H1 (cell line): ENCODE measurements around the gene ATOH7. TPM values are rescaled to one million over a fixed set of nuclear protein-coding genes. Genes with fewer than 3 reads are reported as not detected.

Experiments used
- ASH2L ChIP-seq: fragments of 200-600, 300-600 bp; sonication (generic); IDR thresholded peaks from one replicate; pipeline ENCODE4 v1.7.1; 2017; ENCODE audit warnings: low read length
- CHD2 ChIP-seq: IDR thresholded peaks from 2 replicates; pipeline ENCODE4 v1.6.1; 2012; ENCODE audit warnings: low read length, improper control_type of control experiment
- EP300 ChIP-seq, 2 experiments: IDR thresholded peaks; 1 replicate in 1 of 2; 2 replicates in 1 of 2; pipeline ENCODE4 v1.6.1; 2011 to 2012; ENCODE audit warnings: low read depth in 2 of 2, low read length in 2 of 2, mild to moderate bottlenecking in 2 of 2, borderline replicate concordance in 1 of 2, inconsistent platforms in 1 of 2, moderate library complexity in 1 of 2
- FOSL1 ChIP-seq: IDR thresholded peaks from 2 replicates; pipeline ENCODE4 v1.6.1; 2011; ENCODE audit warnings: mild to moderate bottlenecking, low read depth, low read length, moderate library complexity; ENCODE audit not compliant: insufficient read depth
- GABPA ChIP-seq: IDR thresholded peaks from 2 replicates; pipeline ENCODE4 v1.6.1; 2011; ENCODE audit warnings: mild to moderate bottlenecking, low read length, moderate library complexity, borderline replicate concordance; ENCODE audit not compliant: insufficient read depth
- HDAC2 ChIP-seq, 2 experiments: fragments of 300-600 bp in 1 of 2; sonication (generic) in 1 of 2; IDR thresholded peaks; 2 replicates each; pipeline ENCODE4 v1.6.1; 2011 to 2012; ENCODE audit warnings: low read depth in 2 of 2, low read length in 2 of 2, mild to moderate bottlenecking in 2 of 2, moderate library complexity in 2 of 2, borderline replicate concordance in 1 of 2, inconsistent platforms in 1 of 2
- KDM1A ChIP-seq: fragments of 200-600, 300-600 bp; sonication (generic); IDR thresholded peaks from 2 replicates; pipeline ENCODE4 v1.7.1; 2016; ENCODE audit warnings: mild to moderate bottlenecking, low read length, borderline replicate concordance
- NRF1 ChIP-seq: IDR thresholded peaks from 2 replicates; pipeline ENCODE4 v1.6.1; 2011; ENCODE audit warnings: mild to moderate bottlenecking, low read depth, low read length, improper control_type of control experiment
- PHF8 ChIP-seq: fragments of 200-600 bp; sonication (generic); conservative IDR thresholded peaks from 2 replicates; pipeline ENCODE4 v1.7.1; 2012; ENCODE audit warnings: low read depth, mild to moderate bottlenecking, inconsistent platforms, low read length, moderate library complexity
- POLR2A ChIP-seq, 2 experiments: IDR thresholded peaks; 1 replicate in 1 of 2; 2 replicates in 1 of 2; pipeline ENCODE4 v1.6.1; 2011; ENCODE audit warnings: low read depth in 2 of 2, low read length in 2 of 2, mild to moderate bottlenecking in 2 of 2; ENCODE audit errors: control extremely low read depth in 1 of 2
- RBBP5 ChIP-seq: IDR thresholded peaks from 2 replicates; pipeline ENCODE4 v1.7.1; 2012; ENCODE audit warnings: low read depth, mild to moderate bottlenecking, inconsistent platforms, low read length, moderate library complexity, borderline replicate concordance
- RFX5 ChIP-seq: IDR thresholded peaks from 2 replicates; pipeline ENCODE4 v1.6.1; 2011; ENCODE audit warnings: low read depth, low read length, improper control_type of control experiment, borderline replicate concordance
- RXRA ChIP-seq: IDR thresholded peaks from 2 replicates; pipeline ENCODE4 v1.6.1; 2011; ENCODE audit warnings: low read depth, mild to moderate bottlenecking, low read length, moderate library complexity; ENCODE audit not compliant: insufficient read depth
- SIN3A ChIP-seq, 2 experiments: IDR thresholded peaks in 1 of 2; conservative IDR thresholded peaks in 1 of 2; 2 replicates each; pipeline ENCODE4 v1.6.1; 2011 to 2012; ENCODE audit warnings: low read length in 2 of 2, improper control_type of control experiment in 1 of 2, low read depth in 1 of 2, mild to moderate bottlenecking in 1 of 2
- SIRT6 ChIP-seq: IDR thresholded peaks from one replicate; pipeline ENCODE4 v1.7.1; 2012; ENCODE audit warnings: low read length, inconsistent platforms
- SP1 ChIP-seq: IDR thresholded peaks from 2 replicates; pipeline ENCODE4 v1.6.1; 2011; ENCODE audit warnings: low read depth, low read length
- SRF ChIP-seq: IDR thresholded peaks from 2 replicates; pipeline ENCODE4 v1.6.1; 2011; ENCODE audit warnings: mild to moderate bottlenecking, low read depth, low read length, moderate library complexity
- TAF1 ChIP-seq: IDR thresholded peaks from 2 replicates; pipeline ENCODE4 v1.6.1; 2011; ENCODE audit warnings: mild to moderate bottlenecking, low read depth, low read length
- TBP ChIP-seq: IDR thresholded peaks from 2 replicates; pipeline ENCODE4 v1.6.1; 2011; ENCODE audit warnings: low read depth, low read length, improper control_type of control experiment
- YY1 ChIP-seq: IDR thresholded peaks from 2 replicates; pipeline ENCODE4 v1.6.1; 2011; ENCODE audit warnings: low read depth, mild to moderate bottlenecking, low read length
- ZNF274 ChIP-seq: IDR thresholded peaks from 2 replicates; pipeline ENCODE4 v1.7.0; 2012; ENCODE audit warnings: low read length, borderline replicate concordance; ENCODE audit errors: extremely low read depth
- polyA plus RNA-seq, 7 experiments: library from polyadenylated mRNA; depleted of rRNA in 3 of 7; stranded (reverse) in 5 of 7; unstranded in 2 of 7; fragments of >200 nt in 5 of 7; fragments of 200-250 nt in 2 of 7; gene quantifications; 1 replicate in 5 of 7; 2 replicates in 1 of 7; 4 replicates in 1 of 7; pipeline versions ENCODE4 v1.2.1 to v1.2.3, GENCODE V29; 2011 to 2013; ENCODE audit warnings: missing spikeins in 2 of 7, mixed read lengths in 2 of 7
- total RNA-seq: library from RNA; stranded (reverse); fragmentation: NEBNext Ultra II Directional; extraction: Animal tissue kit (Norgen Biotek cat#: 25700); gene quantifications from 2 replicates; pipeline ENCODE4 v1.2.1, GENCODE V29; 2021
- TF ChIP-seq, protein P1 (sequence below): IDR thresholded peaks from 2 replicates; pipeline ENCODE4 v1.6.1; 2012; ENCODE audit warnings: inconsistent platforms
- TF ChIP-seq, protein P2 (sequence below): IDR thresholded peaks from 2 replicates; pipeline ENCODE4 v1.6.1; 2012; ENCODE audit warnings: inconsistent platforms

ATOH7 gene
- total and polyA plus RNA-seq, 2 of the 8 experiments (the other 6 are each of a cell fraction or from before 2014, with no cell fraction given): 0.39 to 1.0 TPM

GRCh38 chr10:68231106-68231816 lies 652 bp downstream of the ATOH7 start (continued):
- no peak for TF ChIP-seq SIN3A (conservative IDR thresholded peaks at IDR 0.05 in 1 of 2, IDR thresholded peaks at IDR 0.05 in 1 of 2; ENCODE audit: low read depth in 1 of 2, low read length in 2 of 2)
- TF ChIP-seq RXRA: no peak
- TF ChIP-seq FOSL1: no peak
- peak; percentile 97 for TF ChIP-seq RBBP5
- no peak for TF ChIP-seq SRF
- TF ChIP-seq CHD2: no peak
- TF ChIP-seq TAF1: peak; percentile 78
- TF ChIP-seq, protein P1, sequence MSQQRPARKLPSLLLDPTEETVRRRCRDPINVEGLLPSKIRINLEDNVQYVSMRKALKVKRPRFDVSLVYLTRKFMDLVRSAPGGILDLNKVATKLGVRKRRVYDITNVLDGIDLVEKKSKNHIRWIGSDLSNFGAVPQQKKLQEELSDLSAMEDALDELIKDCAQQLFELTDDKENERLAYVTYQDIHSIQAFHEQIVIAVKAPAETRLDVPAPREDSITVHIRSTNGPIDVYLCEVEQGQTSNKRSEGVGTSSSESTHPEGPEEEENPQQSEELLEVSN: peak; percentile 92
- no peak for TF ChIP-seq EP300 (IDR thresholded peaks at IDR 0.05; ENCODE audit: borderline replicate concordance in 1 of 2, low read depth in 2 of 2, low read length in 2 of 2)
- no peak for TF ChIP-seq RFX5
- TF ChIP-seq ZNF274: no peak
- TF ChIP-seq NRF1: peak; percentile 61
- peak; percentile 52; the same call in 1 of the 2 replicates for TF ChIP-seq KDM1A
- no peak for TF ChIP-seq GABPA
- TF ChIP-seq HDAC2 (IDR thresholded peaks at IDR 0.05; ENCODE audit: borderline replicate concordance in 1 of 2, low read depth in 2 of 2, low read length in 2 of 2): 0 out of 4 replicates have a peak, but pooled peaks of 1 of the 2 experiments have one; percentile 2
- no peak for TF ChIP-seq SP1
- TF ChIP-seq, protein P2, sequence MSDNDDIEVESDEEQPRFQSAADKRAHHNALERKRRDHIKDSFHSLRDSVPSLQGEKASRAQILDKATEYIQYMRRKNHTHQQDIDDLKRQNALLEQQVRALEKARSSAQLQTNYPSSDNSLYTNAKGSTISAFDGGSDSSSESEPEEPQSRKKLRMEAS: peak; percentile 95
- TF ChIP-seq ASH2L: peak; percentile 95
- no peak for TF ChIP-seq SIRT6
- peak; percentile 82 for TF ChIP-seq PHF8
- TF ChIP-seq POLR2A (IDR thresholded peaks at IDR 0.05; ENCODE audit: control extremely low read depth in 1 of 2, low read depth in 2 of 2, low read length in 2 of 2): peak; percentile 29 to 74
- no peak for TF ChIP-seq YY1
- peak; percentile 10; the same call in 1 of the 2 replicates for TF ChIP-seq TBP
